Activated T-helper 17 cell treated with anti-CD3 and anti-CD28 coated beads, Interleukin-2, amount 50 U/mL, for 72 hours (primary cell): ENCODE data around the gene ARMH3. TPM values are rescaled to one million over a fixed set of nuclear protein-coding genes. Genes with fewer than 3 reads are reported as not detected.

Source experiments
- ATAC-seq: fragments of 150-1000 bp; cut with Tn5 transposase; replicated peaks from 2 replicates; pipeline ENCODE4 v1.10.0; 2021; ENCODE audit warnings: mild to moderate bottlenecking, moderate library complexity
- H3K27ac Mint-ChIP-seq: one replicate; pipeline ENCODE4 v1.8.0; 2022; ENCODE audit warnings: mixed read lengths
- H3K27me3 Mint-ChIP-seq: one replicate; pipeline ENCODE4 v1.8.0; 2022; ENCODE audit warnings: mixed read lengths
- H3K36me3 Mint-ChIP-seq: one replicate; pipeline ENCODE4 v1.8.0; 2022; ENCODE audit warnings: low read depth, mild to moderate bottlenecking, mixed read lengths
- H3K4me1 Mint-ChIP-seq: one replicate; pipeline ENCODE4 v1.8.0; 2022; ENCODE audit warnings: mixed read lengths
- H3K4me3 Mint-ChIP-seq: one replicate; pipeline ENCODE4 v1.8.0; 2022; ENCODE audit warnings: mild to moderate bottlenecking, mixed read lengths
- H3K9me3 Mint-ChIP-seq: one replicate; pipeline ENCODE4 v1.8.0; 2022; ENCODE audit warnings: mixed read lengths
- total RNA-seq, 2 donors: library from RNA; stranded (reverse); gene quantifications; one replicate each; pipeline ENCODE4 v1.2.3, GENCODE V29; 2022

The ARMH3 gene
- total RNA-seq, 2 donors from 2014 or later, result 27.7 to 38.5 TPM

DNA sequence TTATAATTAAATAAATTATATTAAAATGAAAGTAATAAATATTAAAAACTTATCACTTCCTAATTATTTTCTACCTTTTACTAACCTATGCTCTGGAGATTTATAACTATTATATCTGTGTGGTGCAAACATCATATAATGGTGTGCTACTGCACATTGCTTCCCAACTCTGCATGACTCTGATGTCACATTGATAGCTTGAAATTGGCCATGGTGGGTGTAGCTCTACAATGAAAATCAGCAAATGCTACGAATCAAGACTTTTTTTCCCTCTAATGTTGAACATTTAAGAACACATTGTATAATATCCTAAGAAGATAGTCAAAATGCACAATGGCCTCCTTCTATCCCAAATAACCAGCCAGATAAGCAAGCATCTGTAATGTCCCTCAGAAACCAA is 99.1 kb downstream of the ARMH3 start:
- H3K36me3 Mint-ChIP-seq, result peaks cover 68% of the 10 kb centered on the region
- ATAC-seq, result no peak
- H3K4me3 Mint-ChIP-seq, result no peak overlapping the region
- no peak overlapping the region for H3K27ac Mint-ChIP-seq
- H3K27me3 Mint-ChIP-seq, result no peaks in the 10 kb centered on the region
- no peaks in the 10 kb centered on the region for H3K9me3 Mint-ChIP-seq
- H3K4me1 Mint-ChIP-seq, result no peaks in the 10 kb centered on the region

DNA sequence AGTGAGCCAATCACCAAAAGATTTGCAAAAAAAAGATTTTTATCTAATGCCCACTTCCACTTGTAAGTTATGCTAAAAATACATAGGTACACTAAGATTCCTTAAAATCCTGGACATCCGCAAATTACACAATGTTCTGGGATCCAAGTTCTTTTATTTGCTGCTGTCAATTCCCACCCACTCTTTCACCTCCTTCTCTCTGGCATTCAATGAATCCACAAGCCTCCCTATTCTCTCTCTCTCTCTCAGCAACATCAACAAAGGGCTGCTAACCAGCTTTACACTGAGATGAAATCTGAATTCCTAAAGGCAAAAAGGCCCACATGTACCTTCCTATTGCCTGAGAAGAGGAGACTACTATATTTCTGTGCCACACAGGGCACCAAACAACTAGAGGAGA is 99.9 kb downstream of the ARMH3 start:
- Mint-ChIP-seq H3K27ac (no peak overlapping the region), H3K36me3 (peaks cover 76% of the 10 kb centered on the region), H3K4me3 (no peak overlapping the region), H3K9me3 (no peaks in the 10 kb centered on the region), H3K27me3 (no peaks in the 10 kb centered on the region), H3K4me1 (no peaks in the 10 kb centered on the region)
- ATAC-seq, result no peak

DNA sequence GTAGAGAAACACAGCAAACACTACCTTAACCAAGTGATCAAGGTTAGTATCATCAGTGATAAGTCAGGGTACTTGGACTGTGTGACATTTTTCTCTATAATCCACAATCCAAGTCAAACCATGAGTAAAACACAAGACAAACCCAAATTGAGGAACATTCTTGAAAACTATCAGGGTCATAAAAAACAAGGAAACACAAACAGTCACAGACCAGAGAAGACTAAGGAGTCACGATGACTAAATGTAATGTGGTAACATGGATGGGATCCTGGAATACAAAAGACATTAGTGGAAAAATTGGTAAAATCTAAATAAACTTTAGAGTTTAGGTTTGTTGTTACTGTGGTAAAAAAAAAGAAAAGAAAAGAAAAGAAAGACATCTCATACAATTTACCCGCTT is 103.8 kb downstream of the ARMH3 start:
- no peak for ATAC-seq
- H3K36me3 Mint-ChIP-seq, result peaks cover 94% of the 10 kb centered on the region
- peaks cover 4% of the 10 kb centered on the region for H3K9me3 Mint-ChIP-seq
- H3K4me3 Mint-ChIP-seq, result no peak overlapping the region
- no peak overlapping the region for H3K27ac Mint-ChIP-seq
- H3K4me1 Mint-ChIP-seq, result no peaks in the 10 kb centered on the region
- H3K27me3 Mint-ChIP-seq, result no peaks in the 10 kb centered on the region

DNA sequence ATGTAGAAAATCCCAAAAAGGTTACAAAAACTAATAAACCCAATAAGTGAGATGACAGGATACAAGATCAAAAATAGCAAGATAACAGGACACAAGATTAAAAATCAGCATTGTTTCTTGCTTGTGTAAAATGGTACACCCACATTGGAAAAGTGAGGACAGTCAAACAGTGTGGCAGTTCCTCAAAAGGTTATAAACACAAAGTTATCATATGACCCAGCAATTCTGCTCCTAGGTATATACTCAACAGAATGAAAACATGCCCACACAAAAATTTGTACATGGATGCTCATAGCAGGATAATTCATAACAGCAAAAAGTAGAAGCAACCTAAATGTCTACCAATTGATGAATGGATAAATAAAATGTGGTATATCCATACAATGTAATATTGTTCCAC is 105.8 kb downstream of the ARMH3 start:
- Mint-ChIP-seq H3K4me1 (no peaks in the 10 kb centered on the region), H3K36me3 (peaks cover 90% of the 10 kb centered on the region), H3K9me3 (peaks cover 4% of the 10 kb centered on the region), H3K27me3 (no peaks in the 10 kb centered on the region), H3K27ac (no peak overlapping the region), H3K4me3 (no peak overlapping the region)
- no peak for ATAC-seq

DNA sequence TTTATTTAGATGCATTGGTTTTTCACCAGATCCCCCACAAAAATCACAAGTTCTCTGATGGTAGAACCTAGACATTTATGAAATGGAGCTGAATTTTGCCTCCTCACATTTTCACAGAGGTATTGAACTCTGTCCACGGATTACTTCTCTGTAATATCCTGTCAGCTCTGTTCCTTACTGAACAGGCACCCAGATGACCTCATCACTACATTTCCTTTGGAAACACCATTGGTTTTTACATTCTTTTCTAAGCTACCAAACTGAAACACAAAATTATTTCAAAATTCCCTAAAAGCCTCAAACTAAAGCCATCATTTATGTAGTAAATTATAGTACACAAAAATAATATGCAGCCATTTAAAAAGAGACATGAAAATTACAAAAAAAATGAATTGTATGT is 114.1 kb downstream of the ARMH3 start:
- no peaks in the 10 kb centered on the region for H3K27me3 Mint-ChIP-seq
- peaks cover 16% of the 10 kb centered on the region for H3K4me1 Mint-ChIP-seq
- no peaks in the 10 kb centered on the region for H3K9me3 Mint-ChIP-seq
- no peak overlapping the region for H3K27ac Mint-ChIP-seq
- H3K4me3 Mint-ChIP-seq, result no peak overlapping the region
- ATAC-seq, result no peak
- H3K36me3 Mint-ChIP-seq, result peaks cover 70% of the 10 kb centered on the region

DNA sequence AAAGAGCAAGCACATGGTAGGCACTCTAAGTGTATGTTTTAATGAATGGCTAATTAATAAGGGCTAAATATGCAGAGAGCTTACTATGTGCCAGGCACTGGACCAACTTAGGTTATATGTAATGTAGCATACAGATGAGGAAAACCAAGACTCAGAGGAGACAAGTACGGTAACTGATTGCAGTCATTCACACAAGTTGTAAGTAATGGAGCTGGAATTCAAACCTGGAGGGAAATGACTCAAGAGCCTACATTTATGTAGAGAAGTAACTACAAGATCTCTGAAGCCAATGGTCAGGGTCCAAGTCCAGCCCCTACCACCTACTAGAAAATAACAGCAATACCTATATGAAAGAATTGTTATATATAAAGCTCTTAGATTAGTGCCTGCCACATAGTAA is 115.1 kb downstream of the ARMH3 start:
- no peak for ATAC-seq
- H3K4me3 Mint-ChIP-seq, result no peak overlapping the region
- H3K4me1 Mint-ChIP-seq, result peaks cover 16% of the 10 kb centered on the region
- H3K36me3 Mint-ChIP-seq, result peaks cover 67% of the 10 kb centered on the region
- H3K27ac Mint-ChIP-seq, result no peak overlapping the region
- no peaks in the 10 kb centered on the region for H3K9me3 Mint-ChIP-seq
- H3K27me3 Mint-ChIP-seq, result no peaks in the 10 kb centered on the region

DNA sequence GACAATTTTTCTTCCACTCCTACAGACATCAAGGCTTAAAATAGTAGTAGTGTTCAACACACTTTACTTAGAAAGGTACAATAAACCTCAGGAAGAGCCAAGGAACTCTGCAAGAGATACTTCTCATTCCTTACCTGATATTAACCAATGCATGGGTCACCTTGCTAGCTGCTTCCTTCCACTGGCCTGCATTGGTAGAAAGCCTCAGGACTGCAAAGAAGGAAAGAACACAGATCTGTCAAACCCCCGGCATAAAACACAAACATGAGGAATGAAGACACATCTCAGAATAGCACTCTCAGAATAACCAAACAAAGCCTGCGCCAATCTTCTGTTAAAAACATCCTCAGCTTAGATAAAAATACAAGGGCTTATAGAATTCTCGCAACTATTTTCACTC is 116.2 kb downstream of the ARMH3 start:
- peak overlapping the region; percentile 9 for H3K27ac Mint-ChIP-seq
- no peak for ATAC-seq
- H3K4me3 Mint-ChIP-seq, result no peak overlapping the region
- peaks cover 64% of the 10 kb centered on the region for H3K36me3 Mint-ChIP-seq
- no peaks in the 10 kb centered on the region for H3K27me3 Mint-ChIP-seq
- H3K4me1 Mint-ChIP-seq, result peaks cover 16% of the 10 kb centered on the region
- no peaks in the 10 kb centered on the region for H3K9me3 Mint-ChIP-seq

DNA sequence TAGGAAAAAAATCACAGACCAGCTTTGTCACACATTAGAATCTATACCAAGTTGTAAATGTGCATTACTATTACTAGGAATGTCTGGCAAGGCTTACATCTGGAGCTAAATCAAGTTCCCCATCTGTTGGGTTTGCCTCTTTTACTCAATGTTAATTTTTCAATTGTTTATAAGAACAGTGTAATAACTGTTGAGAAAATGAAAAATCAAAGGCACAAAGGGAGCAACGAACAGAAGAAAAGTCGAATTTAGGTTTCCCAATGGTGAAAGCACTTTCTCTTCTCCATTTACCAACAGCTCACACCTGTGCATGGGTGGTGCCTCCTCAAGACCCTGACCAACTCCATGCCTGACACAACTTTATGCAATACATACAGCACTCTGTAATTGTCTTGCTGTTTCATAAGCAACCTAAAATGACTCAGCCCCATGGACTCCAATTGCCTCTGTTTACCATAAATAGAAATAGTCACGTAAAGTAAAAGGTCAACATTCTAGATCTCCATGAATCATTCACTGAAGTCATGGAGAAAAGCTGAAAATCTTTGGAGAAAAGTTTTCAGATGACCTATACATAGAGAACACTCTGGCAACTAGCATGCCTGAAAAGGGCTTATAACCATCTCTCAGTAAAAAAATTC is 116.8 kb downstream of the ARMH3 start:
- Mint-ChIP-seq H3K9me3 (no peaks in the 10 kb centered on the region), H3K4me3 (no peak overlapping the region)
- peak; percentile 35 for ATAC-seq

DNA sequence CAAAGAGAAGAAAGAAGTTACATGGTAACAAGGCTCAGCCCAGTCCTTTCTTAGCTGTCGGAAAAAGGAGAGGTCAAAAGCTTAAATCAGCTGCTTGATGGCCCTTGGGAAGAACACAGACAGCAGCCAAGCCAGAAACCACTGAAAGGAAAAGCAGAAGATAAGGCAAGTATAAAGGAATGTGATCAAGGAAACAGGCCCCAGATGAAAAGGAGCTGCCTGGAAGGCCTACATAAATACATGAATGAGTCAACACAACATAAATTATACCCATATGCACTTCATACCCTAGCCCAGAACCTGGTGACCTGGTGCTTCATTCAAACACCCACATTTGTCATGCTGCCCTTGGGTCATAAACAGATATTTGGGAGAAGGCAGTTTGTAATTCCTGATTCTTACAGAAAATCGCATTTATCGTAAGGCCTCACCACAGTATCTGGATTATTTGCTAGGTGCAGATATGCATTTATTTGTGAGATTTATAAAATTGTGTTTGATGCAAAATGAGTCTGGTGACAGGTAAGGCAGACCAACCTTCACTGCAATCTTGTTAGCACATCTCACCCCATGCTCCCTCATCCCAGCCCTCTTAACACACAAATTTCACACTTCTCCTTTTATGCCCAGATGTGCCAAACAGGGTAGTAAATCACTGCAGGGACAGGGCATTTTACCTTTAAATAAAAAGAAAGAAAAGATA is 117.5 kb downstream of the ARMH3 start:
- ATAC-seq, result no peak
- no peaks in the 10 kb centered on the region for H3K9me3 Mint-ChIP-seq
- peaks cover 70% of the 10 kb centered on the region for H3K36me3 Mint-ChIP-seq
- peaks cover 13% of the 10 kb centered on the region for H3K4me1 Mint-ChIP-seq
- no peaks in the 10 kb centered on the region for H3K27me3 Mint-ChIP-seq
- H3K4me3 Mint-ChIP-seq, result no peak overlapping the region
- no peak overlapping the region for H3K27ac Mint-ChIP-seq

More for the DNA sequence above, 116.8 kb downstream of the ARMH3 start:
- Mint-ChIP-seq H3K36me3 (peaks cover 69% of the 10 kb centered on the region), H3K27ac (no peak overlapping the region), H3K27me3 (no peaks in the 10 kb centered on the region), H3K4me1 (peaks cover 16% of the 10 kb centered on the region)

DNA sequence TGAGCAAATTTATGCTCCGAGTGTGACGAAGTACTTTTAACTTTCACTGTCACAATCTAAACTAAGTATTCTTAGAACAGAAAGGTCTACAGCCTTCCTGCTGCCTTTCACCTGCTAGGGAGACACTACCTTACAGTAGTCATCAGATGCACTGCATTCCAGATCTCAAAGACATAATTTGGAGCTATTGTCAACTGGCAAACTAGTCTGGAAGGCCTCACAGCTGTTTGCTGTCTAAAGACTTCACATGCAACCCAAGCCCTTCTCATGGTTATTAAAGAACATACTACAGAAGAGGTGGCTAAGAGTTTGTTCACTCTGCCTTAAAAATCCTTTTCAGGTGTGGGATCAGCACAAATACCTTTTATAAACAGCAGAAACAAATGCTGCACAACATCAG is 120.5 kb downstream of the ARMH3 start:
- ATAC-seq, result no peak
- no peak overlapping the region for H3K27ac Mint-ChIP-seq
- H3K27me3 Mint-ChIP-seq, result no peaks in the 10 kb centered on the region
- peaks cover 67% of the 10 kb centered on the region for H3K36me3 Mint-ChIP-seq
- H3K9me3 Mint-ChIP-seq, result no peaks in the 10 kb centered on the region
- H3K4me3 Mint-ChIP-seq, result no peak overlapping the region
- H3K4me1 Mint-ChIP-seq, result peaks cover 15% of the 10 kb centered on the region

DNA sequence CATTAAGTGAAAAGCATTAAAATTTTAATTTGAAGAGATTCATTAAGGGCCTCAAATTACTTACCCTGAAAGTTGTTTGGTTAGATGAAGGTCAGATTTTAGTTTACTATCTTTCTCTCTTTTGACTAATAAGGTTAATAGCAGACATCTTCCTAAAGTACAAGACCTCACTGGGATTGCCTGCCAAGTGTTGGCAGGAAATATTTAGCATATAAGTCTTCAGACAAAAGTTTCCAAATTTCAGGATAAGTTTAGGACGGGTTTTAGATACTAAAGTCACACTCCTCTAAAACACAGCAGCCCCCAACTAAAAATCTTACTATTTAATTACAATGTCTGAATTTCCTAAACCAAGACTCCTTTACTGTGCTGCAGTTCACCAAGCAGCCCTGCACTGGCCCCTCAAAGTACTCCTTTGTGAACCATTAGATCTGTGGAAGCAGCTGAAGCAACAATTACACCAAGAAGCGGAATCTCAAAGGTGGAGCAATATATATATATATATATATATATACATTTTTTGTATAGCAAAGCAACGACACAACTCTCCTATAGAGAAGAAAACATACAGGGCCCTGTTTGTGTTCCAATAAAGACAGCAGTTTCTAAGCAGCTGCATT is 121.2 kb downstream of the ARMH3 start:
- no peak overlapping the region for H3K4me3 Mint-ChIP-seq
- no peak overlapping the region for H3K27ac Mint-ChIP-seq
- no peaks in the 10 kb centered on the region for H3K27me3 Mint-ChIP-seq
- H3K36me3 Mint-ChIP-seq, result peaks cover 61% of the 10 kb centered on the region
- peaks cover 13% of the 10 kb centered on the region for H3K4me1 Mint-ChIP-seq
- no peaks in the 10 kb centered on the region for H3K9me3 Mint-ChIP-seq
- no peak for ATAC-seq

DNA sequence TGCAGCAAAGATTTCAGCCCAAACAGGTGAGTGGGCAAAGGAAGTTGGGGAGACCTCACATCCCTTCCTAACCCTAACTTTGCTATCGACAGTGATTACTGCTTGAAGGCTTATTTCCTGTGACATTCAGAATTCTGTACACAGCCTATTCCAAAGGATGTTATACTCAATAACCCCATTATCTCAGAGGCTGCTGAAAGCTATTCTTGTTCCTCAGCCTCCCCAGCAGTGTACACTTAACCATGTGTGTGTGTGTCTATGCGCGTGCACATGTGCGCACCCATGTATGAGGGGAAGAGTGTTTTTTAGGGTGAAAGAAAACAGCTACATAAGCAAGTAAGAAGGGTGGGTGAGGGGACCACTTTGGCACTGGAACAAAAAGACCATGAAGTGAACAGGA is 122.0 kb downstream of the ARMH3 start:
- H3K27me3 Mint-ChIP-seq, result no peaks in the 10 kb centered on the region
- H3K36me3 Mint-ChIP-seq, result peaks cover 58% of the 10 kb centered on the region
- H3K4me1 Mint-ChIP-seq, result peaks cover 9% of the 10 kb centered on the region
- ATAC-seq, result no peak
- no peaks in the 10 kb centered on the region for H3K9me3 Mint-ChIP-seq
- no peak overlapping the region for H3K27ac Mint-ChIP-seq
- H3K4me3 Mint-ChIP-seq, result no peak overlapping the region

DNA sequence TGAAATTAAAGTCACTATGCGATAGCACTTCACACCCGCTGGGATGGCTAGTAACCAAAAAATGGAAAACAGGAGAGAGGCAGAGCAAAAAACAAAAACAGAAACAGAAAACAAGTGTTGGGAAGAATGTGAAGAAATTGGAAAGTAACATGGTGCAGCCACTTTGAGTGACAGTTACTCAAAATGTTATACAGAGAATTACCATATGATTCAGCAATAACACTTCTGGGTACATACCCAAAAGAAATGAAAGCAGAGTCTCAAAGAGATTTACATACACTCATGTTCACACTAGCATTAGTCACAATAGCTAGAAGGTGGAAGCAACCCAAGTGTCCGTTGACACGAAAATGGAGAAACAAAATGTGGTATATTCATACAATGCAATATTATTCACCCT is 123.8 kb downstream of the ARMH3 start:
- Mint-ChIP-seq H3K4me1 (peaks cover 9% of the 10 kb centered on the region), H3K9me3 (no peaks in the 10 kb centered on the region), H3K4me3 (no peak overlapping the region), H3K27ac (peak overlapping the region; percentile 3), H3K36me3 (peaks cover 49% of the 10 kb centered on the region), H3K27me3 (no peaks in the 10 kb centered on the region)
- peak; percentile 99 for ATAC-seq

DNA sequence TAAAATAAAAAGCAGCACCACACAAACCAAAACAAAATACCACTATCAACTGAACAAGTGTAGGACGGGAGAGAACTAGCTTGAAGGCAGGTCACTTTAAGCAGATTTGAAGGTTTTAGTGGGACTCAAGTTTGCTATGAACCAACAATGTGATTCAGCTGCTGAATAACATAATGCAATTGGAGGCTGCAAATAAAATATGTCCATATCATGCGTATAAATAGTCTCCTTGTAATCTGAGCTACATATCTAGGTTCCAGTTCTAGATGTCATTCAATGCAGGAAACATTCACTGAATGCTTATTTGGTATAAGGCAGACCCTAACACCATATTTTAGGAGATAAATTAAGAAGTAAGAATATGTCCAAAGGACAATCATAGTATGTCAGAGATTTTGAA is 130.9 kb downstream of the ARMH3 start:
- H3K27ac Mint-ChIP-seq, result no peak overlapping the region
- ATAC-seq, result no peak
- H3K4me1 Mint-ChIP-seq, result peaks cover 5% of the 10 kb centered on the region
- no peak overlapping the region for H3K4me3 Mint-ChIP-seq
- peaks cover 26% of the 10 kb centered on the region for H3K36me3 Mint-ChIP-seq
- H3K9me3 Mint-ChIP-seq, result no peaks in the 10 kb centered on the region
- H3K27me3 Mint-ChIP-seq, result no peaks in the 10 kb centered on the region

DNA sequence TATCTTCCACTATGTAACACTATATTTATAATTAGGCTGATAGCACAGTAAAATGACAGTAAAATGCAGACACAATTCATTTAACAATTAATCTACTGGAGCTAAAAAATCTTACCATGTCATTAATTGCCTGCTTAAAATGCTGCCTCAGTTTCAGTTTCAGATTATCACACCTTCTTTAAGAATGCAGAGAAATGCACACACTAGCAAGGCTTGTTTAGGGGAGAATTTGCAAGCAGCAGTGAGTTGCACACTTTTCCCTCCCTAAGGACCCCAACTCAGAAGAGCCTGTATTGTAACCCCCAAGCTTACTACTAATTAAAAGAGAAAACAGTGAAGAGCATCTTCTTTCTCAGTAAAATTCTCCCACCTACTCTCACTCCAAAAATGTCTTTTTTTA is 132.7 kb downstream of the ARMH3 start:
- peaks cover 8% of the 10 kb centered on the region for H3K4me1 Mint-ChIP-seq
- no peaks in the 10 kb centered on the region for H3K27me3 Mint-ChIP-seq
- no peak overlapping the region for H3K4me3 Mint-ChIP-seq
- H3K36me3 Mint-ChIP-seq, result peaks cover 20% of the 10 kb centered on the region
- H3K27ac Mint-ChIP-seq, result no peak overlapping the region
- ATAC-seq, result no peak
- no peaks in the 10 kb centered on the region for H3K9me3 Mint-ChIP-seq
